SK-N-SH (cell line): ENCODE data around the gene FAM149B1. TPM values are rescaled to one million over a fixed set of nuclear protein-coding genes. Genes with fewer than 3 reads are reported as not detected.

ENCODE experiments used
- CTCF ChIA-PET: fragments of 300-600, 350-600 bp; formaldehyde crosslinking; extraction: SDS; loops from one replicate; lab custom pipeline; 2021; lab: Yijun Ruan, JAX
- POLR2A ChIA-PET: fragments of 350-600 bp; sonication (Branson Sonifier 250); formaldehyde crosslinking; extraction: SDS; loops from one replicate; lab custom pipeline; 2020; ENCODE audit warnings: antibody characterized with exemption, inconsistent platforms; lab: Yijun Ruan, JAX
- DNase-seq: peaks from one replicate; pipeline ENCODE4 v3.0.0; 2012
- H2AFZ ChIP-seq: fragments of 200-600 bp; sonication (generic); 2 replicates; pipeline ENCODE4 v1.8.1; 2016; ENCODE audit warnings: antibody characterized with exemption, mild to moderate bottlenecking, low read depth
- H3F3A ChIP-seq: fragments of 200-600 bp; sonication (generic); replicated peaks from 2 replicates; pipeline ENCODE3; 2016; ENCODE audit warnings: antibody characterized with exemption, mild to moderate bottlenecking; ENCODE audit not compliant: insufficient read depth
- H3K27ac ChIP-seq, 2 experiments: fragments of 200-500 bp in 1 of 2; fragments of 200-600 bp in 1 of 2; sonication (Bioruptor generic) in 1 of 2; sonication (generic), shearing (Covaris generic) in 1 of 2; 2 replicates each; pipeline versions ENCODE4 v1.5.1 to v1.6.1; 2014 to 2016; ENCODE audit warnings: low read depth in 2 of 2, inconsistent platforms in 1 of 2, low read length in 1 of 2, mild to moderate bottlenecking in 1 of 2, mixed read lengths in 1 of 2
- H3K27me3 ChIP-seq: fragments of 200-600 bp; sonication (generic), shearing (Covaris generic); 2 replicates; pipeline ENCODE4 v1.6.1; 2016; ENCODE audit warnings: mixed run types; ENCODE audit not compliant: insufficient read depth
- H3K36me3 ChIP-seq, 2 experiments: fragments of 200-500 bp in 1 of 2; fragments of 200-600 bp in 1 of 2; sonication (Bioruptor generic) in 1 of 2; sonication (generic) in 1 of 2; replicated peaks in 1 of 2; 2 replicates each; pipeline versions ENCODE3 to v1.5.1; 2014 to 2016; ENCODE audit warnings: low read length in 1 of 2, mild to moderate bottlenecking in 1 of 2; ENCODE audit not compliant: insufficient read depth in 2 of 2, control insufficient read depth in 1 of 2
- H3K4me1 ChIP-seq, 2 experiments: fragments of 200-500 bp in 1 of 2; fragments of 200-600 bp in 1 of 2; sonication (Bioruptor generic) in 1 of 2; sonication (generic), shearing (Covaris generic) in 1 of 2; 2 replicates each; pipeline versions ENCODE4 v1.5.1 to v1.6.1; 2014 to 2016; ENCODE audit warnings: low read depth in 1 of 2, low read length in 1 of 2, mixed run types in 1 of 2; ENCODE audit not compliant: insufficient read depth in 2 of 2, control insufficient read depth in 1 of 2
- H3K4me2 ChIP-seq: fragments of 200-600 bp; sonication (generic), shearing (Covaris generic); 2 replicates; pipeline ENCODE4 v1.6.1; 2017; ENCODE audit warnings: mixed run types
- H3K4me3 ChIP-seq, 2 experiments: fragments of 200-500 bp in 1 of 2; fragments of 200-600 bp in 1 of 2; sonication (Bioruptor generic) in 1 of 2; sonication (generic), shearing (Covaris generic) in 1 of 2; 2 replicates each; pipeline versions ENCODE4 v1.5.1 to v1.8.1; 2014 to 2016; ENCODE audit warnings: low read depth in 2 of 2, inconsistent platforms in 1 of 2, low read length in 1 of 2, mild to moderate bottlenecking in 1 of 2, mixed read lengths in 1 of 2, moderate library complexity in 1 of 2
- H3K79me2 ChIP-seq: fragments of 200-600 bp; sonication (generic); 2 replicates; pipeline ENCODE4 v1.8.1; 2017; ENCODE audit warnings: mild to moderate bottlenecking; ENCODE audit not compliant: insufficient read depth
- H3K9ac ChIP-seq: fragments of 200-600 bp; sonication (generic); 2 replicates; pipeline ENCODE4 v1.6.1; 2017; ENCODE audit warnings: mixed run types
- H3K9me2 ChIP-seq: fragments of 200-600 bp; sonication (generic); 2 replicates; pipeline ENCODE4 v1.6.1; 2017; ENCODE audit warnings: mixed run types
- H3K9me3 ChIP-seq: fragments of 200-600 bp; sonication (generic); 2 replicates; pipeline ENCODE4 v1.6.1; 2017; ENCODE audit warnings: mixed run types, mild to moderate bottlenecking, moderate library complexity
- H4K20me1 ChIP-seq: fragments of 200-600 bp; sonication (generic); 2 replicates; pipeline ENCODE4 v1.6.1; 2017; ENCODE audit warnings: mild to moderate bottlenecking, mixed run types; ENCODE audit not compliant: insufficient read depth
- CHD2 ChIP-seq: fragments of 150-350 bp; IDR thresholded peaks from 2 replicates; pipeline ENCODE4 v1.6.1; 2018; ENCODE audit warnings: low read length; ENCODE audit not compliant: partially characterized antibody
- ELF1 ChIP-seq: IDR thresholded peaks from 2 replicates; pipeline ENCODE4 v1.4.0; 2012
- FOSL2 ChIP-seq: IDR thresholded peaks from 2 replicates; pipeline ENCODE4 v1.4.0; 2012; ENCODE audit warnings: low read depth, mild to moderate bottlenecking, moderate library complexity, borderline replicate concordance
- FOXJ3 ChIP-seq: sonication (generic); formaldehyde crosslinking; IDR thresholded peaks from 2 replicates; pipeline ENCODE4 v1.5.1; 2020; ENCODE audit warnings: mild to moderate bottlenecking, missing genetic modification reagents
- GATA2 ChIP-seq: sonication (generic); formaldehyde crosslinking; IDR thresholded peaks from 2 replicates; pipeline ENCODE4 v1.5.0; 2020; ENCODE audit warnings: mild to moderate bottlenecking, missing genetic modification reagents
- JUND ChIP-seq: IDR thresholded peaks from 2 replicates; pipeline ENCODE4 v1.4.0; 2012
- MEF2A ChIP-seq: IDR thresholded peaks from 2 replicates; pipeline ENCODE4 v1.4.0; 2012; ENCODE audit warnings: low read depth, borderline replicate concordance
- MXI1 ChIP-seq: IDR thresholded peaks from 2 replicates; pipeline ENCODE4 v1.6.1; 2012; ENCODE audit warnings: mild to moderate bottlenecking, low read depth, low read length, improper control_type of control experiment
- NFIC ChIP-seq: IDR thresholded peaks from 2 replicates; pipeline ENCODE4 v1.4.0; 2012; ENCODE audit warnings: borderline replicate concordance
- NRF1 ChIP-seq: IDR thresholded peaks from 2 replicates; pipeline ENCODE4 v1.6.1; 2012; ENCODE audit warnings: low read depth, mild to moderate bottlenecking, low read length
- PBX3 ChIP-seq: IDR thresholded peaks from 2 replicates; pipeline ENCODE4; 2012
- RAD21 ChIP-seq: IDR thresholded peaks from 2 replicates; pipeline ENCODE4 v1.6.1; 2012; ENCODE audit warnings: mild to moderate bottlenecking, low read length
- SIN3A ChIP-seq: IDR thresholded peaks from 2 replicates; pipeline ENCODE4 v1.6.1; 2012; ENCODE audit warnings: low read depth, mild to moderate bottlenecking, low read length, moderate library complexity, borderline replicate concordance
- SMC3 ChIP-seq: IDR thresholded peaks from 2 replicates; pipeline ENCODE4 v1.6.1; 2012; ENCODE audit warnings: low read depth, low read length, improper control_type of control experiment
- TCF12 ChIP-seq: IDR thresholded peaks from 2 replicates; pipeline ENCODE4 v1.4.0; 2012
- TEAD4 ChIP-seq: IDR thresholded peaks from 2 replicates; pipeline ENCODE4 v1.4.0; 2012; ENCODE audit warnings: mild to moderate bottlenecking, borderline replicate concordance; ENCODE audit not compliant: insufficient read depth
- YY1 ChIP-seq: IDR thresholded peaks from 2 replicates; pipeline ENCODE4 v1.4.0; 2012; ENCODE audit warnings: low read depth, mild to moderate bottlenecking
- WGBS: methylation state at CpG from one replicate; pipeline ENCODE4 v1.1.6; 2017; ENCODE audit warnings: low lambda C conversion rate; 5-methylcytosine and 5-hydroxymethylcytosine counted together
- polyA plus RNA-seq, 3 experiments: library from polyadenylated mRNA; depleted of rRNA; stranded (reverse); fragments of >200 nt; gene quantifications; 2 replicates each; pipeline ENCODE4 v1.2.3, GENCODE V29; 2012
- TF ChIP-seq, protein P1 (sequence below): fragments of 150-350 bp; IDR thresholded peaks from 2 replicates; pipeline ENCODE4 v1.6.1; 2017; ENCODE audit warnings: antibody characterized with exemption, low read length, low read depth, borderline replicate concordance
- TF ChIP-seq, protein P2 (sequence below): IDR thresholded peaks from 2 replicates; pipeline ENCODE4 v1.4.0; 2012; ENCODE audit warnings: low read depth, borderline replicate concordance

Gene FAM149B1
- polyA plus RNA-seq, 1 of the 3 experiments (the other 2 are of a cell fraction) = 28.2 TPM

DNA sequence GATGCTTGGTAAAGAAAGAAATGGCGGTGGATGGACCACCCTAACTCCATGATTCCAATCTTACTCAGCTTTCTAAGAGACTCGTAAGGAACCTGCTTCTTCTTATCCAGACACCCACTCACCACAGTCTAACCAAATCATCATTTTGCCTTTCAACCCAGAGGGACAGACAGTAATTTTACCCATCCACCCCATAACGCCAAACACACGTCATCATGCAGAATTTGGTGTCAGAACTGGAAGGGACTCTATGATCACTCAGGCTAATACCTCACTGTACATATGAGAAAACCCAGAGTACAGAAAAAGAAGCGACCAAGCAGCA is 499 bp upstream of the FAM149B1 start:
- ChIA-PET POLR2A (no interaction called here), CTCF (interaction anchor here (0.9 to 2.3 kb wide), 2 partner anchors 8 to 33 kb away, joined by 3 to 15 read pairs; no protein-coding TSS in a partner anchor)
- H3K27me3 ChIP-seq = no peaks in the 10 kb centered on the region
- peak overlapping the region; percentile 77 for H2AFZ ChIP-seq
- H3K79me2 ChIP-seq = peaks cover 83% of the 10 kb centered on the region
- no peak for DNase-seq
- 2% methylated on average over 5 of the region's 5 CpGs for WGBS
- no peaks in the 10 kb centered on the region; a peak in 2 of 4 replicates for H3K4me1 ChIP-seq
- peaks cover 9% of the 10 kb centered on the region for H4K20me1 ChIP-seq
- peak overlapping the region; percentile 89 for H3K9ac ChIP-seq
- peak overlapping the region; percentile 78 for H3K4me2 ChIP-seq
- no peaks in the 10 kb centered on the region for H3K9me3 ChIP-seq
- no peak for TF ChIP-seq TEAD4
- peaks cover 16% of the 10 kb centered on the region for H3F3A ChIP-seq
- H3K36me3 ChIP-seq = peaks cover 13 to 32% of the 10 kb centered on the region in 2 experiments
- no peaks in the 10 kb centered on the region for H3K9me2 ChIP-seq
- peak overlapping the region; percentile 64 to 83 for H3K4me3 ChIP-seq
- peak overlapping the region; percentile 85 to 93 for H3K27ac ChIP-seq

- H3K27me3 ChIP-seq = no peaks in the 10 kb centered on the region
- H3K4me3 ChIP-seq = peak overlapping the region; percentile 64 to 83
- ChIA-PET POLR2A (interaction anchor here (1.5 kb wide), 1 partner anchor 58 kb away, joined by 7 read pairs; the partner anchor contains the start of gene NUDT13), CTCF (interaction anchor here (0.9 to 2.3 kb wide), 5 partner anchors 9 to 74 kb away, joined by 3 to 15 read pairs (median 4); no protein-coding TSS in a partner anchor)
- peak overlapping the region; percentile 89 for H3K9ac ChIP-seq
- WGBS = 2% methylated on average over 6 of the region's 6 CpGs
- peaks cover 4% of the 10 kb centered on the region for H4K20me1 ChIP-seq
- H3K4me1 ChIP-seq = no peaks in the 10 kb centered on the region; a peak in 2 of 4 replicates
- peaks cover 74% of the 10 kb centered on the region for H3K79me2 ChIP-seq
- H3K9me2 ChIP-seq = no peaks in the 10 kb centered on the region
- no peaks in the 10 kb centered on the region for H3K9me3 ChIP-seq
- H3K27ac ChIP-seq = peak overlapping the region; percentile 85 to 93
- TF ChIP-seq CHD2 (no peak), SMC3 (no peak), FOSL2 (no peak), MEF2A (no peak), NFIC (no peak), YY1 (no peak), ELF1 (no peak), SIN3A (no peak), MXI1 (no peak), TCF12 (no peak), TEAD4 (no peak), RAD21 (no peak), NRF1 (no peak), JUND (no peak), PBX3 (no peak), FOXJ3 (CRISPR knock-in tag) (no peak), GATA2 (CRISPR knock-in tag) (no peak)
- TF ChIP-seq, protein P1, sequence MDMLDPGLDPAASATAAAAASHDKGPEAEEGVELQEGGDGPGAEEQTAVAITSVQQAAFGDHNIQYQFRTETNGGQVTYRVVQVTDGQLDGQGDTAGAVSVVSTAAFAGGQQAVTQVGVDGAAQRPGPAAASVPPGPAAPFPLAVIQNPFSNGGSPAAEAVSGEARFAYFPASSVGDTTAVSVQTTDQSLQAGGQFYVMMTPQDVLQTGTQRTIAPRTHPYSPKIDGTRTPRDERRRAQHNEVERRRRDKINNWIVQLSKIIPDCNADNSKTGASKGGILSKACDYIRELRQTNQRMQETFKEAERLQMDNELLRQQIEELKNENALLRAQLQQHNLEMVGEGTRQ = no peak
- TF ChIP-seq, protein P2, sequence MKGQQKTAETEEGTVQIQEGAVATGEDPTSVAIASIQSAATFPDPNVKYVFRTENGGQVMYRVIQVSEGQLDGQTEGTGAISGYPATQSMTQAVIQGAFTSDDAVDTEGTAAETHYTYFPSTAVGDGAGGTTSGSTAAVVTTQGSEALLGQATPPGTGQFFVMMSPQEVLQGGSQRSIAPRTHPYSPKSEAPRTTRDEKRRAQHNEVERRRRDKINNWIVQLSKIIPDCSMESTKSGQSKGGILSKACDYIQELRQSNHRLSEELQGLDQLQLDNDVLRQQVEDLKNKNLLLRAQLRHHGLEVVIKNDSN = no peak
- no peak for DNase-seq
- H3F3A ChIP-seq = peaks cover 13% of the 10 kb centered on the region
- peaks cover 3 to 23% of the 10 kb centered on the region in 2 experiments for H3K36me3 ChIP-seq
- H3K4me2 ChIP-seq = peak overlapping the region; percentile 78
- H2AFZ ChIP-seq = peak overlapping the region; percentile 77
These were observed 515 bp downstream of the FAM149B1 start for GRCh38 chr10:73168465-73168803.
